GM12878 (cell line): Measurements from ENCODE around the gene C1orf21. TPM values are rescaled to one million over a fixed set of nuclear protein-coding genes. Genes with fewer than 3 reads are reported as not detected.

Experiments used
- ATAC-seq: fragments of 200-7000 bp; cut with Tn5 transposase; 3 replicates; pipeline ENCODE4 v1.9.1; 2020; ENCODE audit warnings: mild to moderate bottlenecking, moderate library complexity
- BruUV-seq: library from RNA; stranded (reverse); fragments of 400-500 nt; replicated peaks from 2 replicates; lab custom pipeline; 2021; lab: Mats Ljungman, UMichigan
- CTCF ChIA-PET: fragments of 300-600 bp; sonication (Branson Sonifier 250); formaldehyde crosslinking; extraction: SDS; loops from one replicate; lab custom pipeline; 2021; ENCODE audit warnings: inconsistent platforms; lab: Yijun Ruan, JAX
- POLR2A ChIA-PET: fragments of 350-600 bp; formaldehyde crosslinking; extraction: SDS; loops from one replicate; lab custom pipeline; 2021; ENCODE audit warnings: inconsistent platforms; lab: Charles Lee
- RAD21 ChIA-PET: fragments of 300-600 bp; sonication (Branson Sonifier 250); formaldehyde crosslinking; loops from one replicate; lab custom pipeline; 2023; ENCODE audit warnings: antibody characterized with exemption; ENCODE audit not compliant: unreplicated experiment; lab: Charles Lee
- SMC1A ChIA-PET: fragments of 300-600 bp; sonication (Branson Sonifier 250); formaldehyde crosslinking; loops from one replicate; lab custom pipeline; 2023; ENCODE audit not compliant: unreplicated experiment, uncharacterized antibody; lab: Charles Lee
- DNase-seq: peaks from one replicate; pipeline ENCODE4 v3.0.0-alpha.2; 2011; ENCODE audit warnings: low read depth, low spot score
- FAIRE-seq: peaks from 3 replicates; lab custom pipeline; 2011; peaks lifted over from hg19 to GRCh38; lab: Jason Lieb, UNC
- H2AFZ ChIP-seq: 2 replicates; pipeline ENCODE4 v1.6.0; 2011; ENCODE audit warnings: low read depth, low read length, control low read depth; ENCODE audit not compliant: control insufficient read depth
- H3K27ac ChIP-seq: 2 replicates; pipeline ENCODE4 v1.5.1; 2011; ENCODE audit warnings: control low read depth; ENCODE audit not compliant: control insufficient read depth, insufficient read depth
- H3K27me3 ChIP-seq, 2 experiments: replicated peaks in 1 of 2; 2 replicates each; pipeline versions ENCODE4 v1.6.0 to v1.6.1; 2011; ENCODE audit warnings: low read length in 1 of 2; ENCODE audit not compliant: control insufficient read depth in 2 of 2, insufficient read depth in 2 of 2
- H3K36me3 ChIP-seq, 2 experiments: 2 replicates each; pipeline ENCODE4 v1.5.1; 2011; ENCODE audit warnings: low read length in 1 of 2; ENCODE audit not compliant: control insufficient read depth in 2 of 2, insufficient read depth in 2 of 2
- H3K4me1 ChIP-seq: 2 replicates; pipeline ENCODE4 v1.6.1; 2011; ENCODE audit warnings: mild to moderate bottlenecking, low read length, moderate library complexity, mixed read lengths; ENCODE audit not compliant: control insufficient read depth, insufficient read depth
- H3K4me2 ChIP-seq: 2 replicates; pipeline ENCODE4 v1.6.0; 2011; ENCODE audit warnings: control low read depth; ENCODE audit not compliant: control insufficient read depth, insufficient read depth
- H3K4me3 ChIP-seq: fragments of 200-600 bp; sonication (generic); 2 replicates; pipeline ENCODE4 v1.5.1; 2016
- H3K79me2 ChIP-seq: 2 replicates; pipeline ENCODE4 v1.6.0; 2011; ENCODE audit warnings: low read length; ENCODE audit not compliant: control insufficient read depth, insufficient read depth
- H3K9ac ChIP-seq: 2 replicates; pipeline ENCODE4 v1.8.0; 2011; ENCODE audit warnings: low read length, control low read depth, mixed read lengths; ENCODE audit not compliant: control insufficient read depth, insufficient read depth
- H3K9me3 ChIP-seq: replicated peaks from 3 replicates; pipeline ENCODE4 v1.5.1; 2011; ENCODE audit warnings: mild to moderate bottlenecking, low read length; ENCODE audit not compliant: control insufficient read depth, insufficient read depth
- H4K20me1 ChIP-seq: 2 replicates; pipeline ENCODE4 v1.6.0; 2011; ENCODE audit not compliant: control insufficient read depth, insufficient read depth
- BCL11A ChIP-seq: IDR thresholded peaks from 2 replicates; pipeline ENCODE4 v1.6.1; 2011; ENCODE audit warnings: low read depth, low read length
- CBX3 ChIP-seq: fragments of 200-600 bp; sonication (generic); IDR thresholded peaks from 2 replicates; pipeline ENCODE4 v1.6.1; 2016; ENCODE audit warnings: low read depth, borderline replicate concordance
- EGR1 ChIP-seq, 2 experiments: IDR thresholded peaks; 1 replicate in 1 of 2; 2 replicates in 1 of 2; pipeline ENCODE4 v1.6.1; 2011 to 2012; ENCODE audit warnings: low read depth in 2 of 2, low read length in 2 of 2, borderline replicate concordance in 1 of 2, mild to moderate bottlenecking in 1 of 2, moderate library complexity in 1 of 2
- FOS ChIP-seq: IDR thresholded peaks from 3 replicates; pipeline ENCODE4 v1.6.1; 2011; ENCODE audit warnings: borderline replicate concordance; ENCODE audit not compliant: insufficient read length; ENCODE audit errors: extremely low read depth
- MTA2 ChIP-seq: fragments of 450-650 bp; IDR thresholded peaks from 2 replicates; pipeline ENCODE4 v1.6.1; 2016; ENCODE audit warnings: low read depth, mild to moderate bottlenecking, moderate library complexity
- SUPT20H ChIP-seq: IDR thresholded peaks from 2 replicates; pipeline ENCODE4 v1.6.1; 2011; ENCODE audit warnings: low read depth, mild to moderate bottlenecking, low read length, moderate library complexity, borderline replicate concordance; ENCODE audit not compliant: control insufficient read depth
- ZNF217 ChIP-seq: fragments of 450-650 bp; IDR thresholded peaks from 2 replicates; pipeline ENCODE4 v1.6.1; 2017; ENCODE audit warnings: antibody characterized with exemption, mild to moderate bottlenecking
- WGBS: methylation state at CpG from one replicate; pipeline ENCODE4 v1.1.6; 2016; ENCODE audit warnings: low lambda C conversion rate; ENCODE audit not compliant: insufficient replicate concordance, insufficient coverage; ENCODE audit errors: missing lambda C conversion rate; 5-methylcytosine and 5-hydroxymethylcytosine counted together
- in situ Hi-C: fragments of 300-500 bp; cut with MboI; formaldehyde crosslinking; loops from 9 replicates; pipeline ENCODE4 v1.14.3; 2018; ENCODE audit warnings: mixed read lengths
- intact Hi-C: fragments of 100-400 bp; cut with micrococcal nuclease; formaldehyde crosslinking; loops from one replicate; pipeline ENCODE4 v1.14.2; 2022; ENCODE audit not compliant: unreplicated experiment
- polyA plus RNA-seq, 11 experiments: library from polyadenylated mRNA; depleted of rRNA in 4 of 11; unstranded in 6 of 11; stranded (reverse) in 5 of 11; fragments of >200 nt; fragmentation: Nextera tagmentation in 4 of 11; fragmentation: Illumina TruSeq in 1 of 11; extraction: Ambion mirVana in 4 of 11; extraction: Trizol in 1 of 11; gene quantifications; 1 replicate in 1 of 11; 2 replicates in 10 of 11; pipeline versions ENCODE4 v1.2.1 to v1.2.3, GENCODE V29; 2011 to 2016; ENCODE audit warnings: inconsistent platforms in 2 of 11, missing spikeins in 2 of 11, low read depth in 1 of 11
- total RNA-seq, 4 experiments: library from RNA; depleted of rRNA in 3 of 4; stranded (reverse); fragments of >200 nt in 3 of 4; fragmentation: Illumina TruSeq in 1 of 4; extraction: Trizol in 1 of 4; gene quantifications; 2 replicates each; pipeline versions ENCODE4 v1.2.1 to v1.2.3, GENCODE V29; 2013 to 2021

The C1orf21 gene
- total and polyA plus RNA-seq, 10 of the 15 experiments (the other 5 are each of a cell fraction or from before 2014, with no cell fraction given): 0.03 to 1.6 (median 0.17) TPM; not detected in 3

GRCh38 chr1:184370850-184371249, 16.0 kb upstream of the C1orf21 start:
- H3K36me3 ChIP-seq: no peaks in the 10 kb centered on the region
- ATAC-seq: no peak
- CTCF ChIA-PET: interaction anchor here (0.6 to 1.7 kb wide), 3 partner anchors 10 to 36 kb away, joined by 3 to 4 read pairs (median 4); no protein-coding TSS in a partner anchor
- no peak overlapping the region for H3K9ac ChIP-seq
- SMC1A ChIA-PET: no interaction called here
- no peaks in the 10 kb centered on the region for H4K20me1 ChIP-seq
- no peak overlapping the region for H3K4me3 ChIP-seq
- no peak for DNase-seq
- H3K4me1 ChIP-seq: no peaks in the 10 kb centered on the region
- in situ Hi-C loops (no loop called here), intact Hi-C loops (no loop called here)
- WGBS: 18% methylated on average over 4 of the region's 4 CpGs
- H3K79me2 ChIP-seq: no peaks in the 10 kb centered on the region
- H3K9me3 ChIP-seq: no peaks in the 10 kb centered on the region
- no peak overlapping the region for H3K27ac ChIP-seq
- H2AFZ ChIP-seq: no peak overlapping the region
- RAD21 ChIA-PET: no interaction called here
- no peak for FAIRE-seq
- no peak overlapping the region for H3K4me2 ChIP-seq
- POLR2A ChIA-PET: interaction anchor here (1.5 kb wide), 1 partner anchor 14 kb away, joined by 3 read pairs; no protein-coding TSS in a partner anchor
- no peak for TF ChIP-seq EGR1 (IDR thresholded peaks at IDR 0.05; ENCODE audit: borderline replicate concordance in 1 of 2, low read depth in 2 of 2, low read length in 2 of 2)
- TF ChIP-seq FOS: no peak
- TF ChIP-seq, all 136 proteins: peak for 0
- H3K27me3 ChIP-seq: peaks cover 0 to 2% of the 10 kb centered on the region in 2 experiments; a peak in 3 of 4 replicates
- no TSS peak for BruUV-seq

GRCh38 chr1:184373155-184373554, 13.7 kb upstream of the C1orf21 start:
- H3K27me3 ChIP-seq: peaks cover 0 to 2% of the 10 kb centered on the region in 2 experiments; a peak in 2 of 4 replicates
- DNase-seq (no peak), ATAC-seq (no peak), FAIRE-seq (no peak)
- no peak overlapping the region for H3K4me2 ChIP-seq
- no peak overlapping the region for H2AFZ ChIP-seq
- intact Hi-C loops: no loop called here
- no peak overlapping the region for H3K4me3 ChIP-seq
- TF ChIP-seq CBX3: no peak
- TF ChIP-seq ZNF217: no peak
- no peak for TF ChIP-seq MTA2
- no peak for TF ChIP-seq BCL11A
- TF ChIP-seq SUPT20H: no peak
- POLR2A ChIA-PET: no interaction called here
- no peaks in the 10 kb centered on the region for H3K79me2 ChIP-seq
- RAD21 ChIA-PET: no interaction called here
- H3K9ac ChIP-seq: no peak overlapping the region
- H3K9me3 ChIP-seq: no peaks in the 10 kb centered on the region
- H3K27ac ChIP-seq: no peak overlapping the region
- no TSS peak for BruUV-seq
- no peaks in the 10 kb centered on the region for H4K20me1 ChIP-seq
- SMC1A ChIA-PET: no interaction called here
- CTCF ChIA-PET: no interaction called here
- 31% methylated on average over 4 of the region's 4 CpGs for WGBS
- H3K36me3 ChIP-seq: no peaks in the 10 kb centered on the region
- no peaks in the 10 kb centered on the region for H3K4me1 ChIP-seq
- in situ Hi-C loops: no loop called here
